Chondrocyte (in vitro differentiated cells): ENCODE data around the gene PTPRQ. TPM values are rescaled to one million over a fixed set of nuclear protein-coding genes. Genes with fewer than 3 reads are reported as not detected.

Experiments
- DNase-seq: peaks from one replicate; pipeline ENCODE4 v3.0.0; 2021; ENCODE audit warnings: mixed read lengths, low spot score
- H3K27ac Mint-ChIP-seq: one replicate; pipeline ENCODE4 v1.8.0; 2021; ENCODE audit warnings: mild to moderate bottlenecking, moderate library complexity, mixed read lengths; ENCODE audit not compliant: unreplicated experiment
- H3K27me3 Mint-ChIP-seq: 2 replicates; pipeline ENCODE4 v1.8.0; 2021; ENCODE audit warnings: low read depth, mixed read lengths
- H3K36me3 Mint-ChIP-seq: 2 replicates; pipeline ENCODE4 v1.8.0; 2021; ENCODE audit warnings: low read depth, mixed read lengths
- H3K4me1 Mint-ChIP-seq: 2 replicates; pipeline ENCODE4 v1.8.0; 2021; ENCODE audit warnings: low read depth, mild to moderate bottlenecking, mixed read lengths
- H3K4me3 Mint-ChIP-seq: one replicate; pipeline ENCODE4 v1.8.0; 2021; ENCODE audit warnings: mild to moderate bottlenecking, moderate library complexity, mixed read lengths; ENCODE audit not compliant: unreplicated experiment
- H3K9me3 Mint-ChIP-seq: 2 replicates; pipeline ENCODE4 v1.8.0; 2021; ENCODE audit warnings: low read depth, mixed read lengths
- CTCF ChIP-seq: fragments of 200-600 bp; sonication (generic); IDR thresholded peaks from 2 replicates; pipeline ENCODE4 v1.5.0; 2021; ENCODE audit warnings: antibody characterized with exemption, mild to moderate bottlenecking, moderate library complexity
- total RNA-seq: library from RNA; stranded (reverse); gene quantifications from 3 replicates; pipeline ENCODE4 v1.2.1, GENCODE V29; 2021

Gene PTPRQ
- total RNA-seq, 1 donor from 2014 or later = 0.10 TPM

- no peak overlapping the region for H3K4me3 Mint-ChIP-seq
- no peak for TF ChIP-seq CTCF
- peaks cover 7% of the 10 kb centered on the region for H3K27me3 Mint-ChIP-seq
- H3K27ac Mint-ChIP-seq = no peak overlapping the region
- H3K36me3 Mint-ChIP-seq = no peaks in the 10 kb centered on the region
- H3K4me1 Mint-ChIP-seq = peaks cover 5% of the 10 kb centered on the region
- no peak for DNase-seq
- no peaks in the 10 kb centered on the region for H3K9me3 Mint-ChIP-seq
These were observed 235.5 kb downstream of the PTPRQ start for GRCh38 chr12:80679346-80680131.

GRCh38 chr12:80681287-80681686, 237.3 kb downstream of the PTPRQ start:
- no peak overlapping the region for H3K27ac Mint-ChIP-seq
- H3K4me1 Mint-ChIP-seq = no peaks in the 10 kb centered on the region
- no peak for DNase-seq
- H3K9me3 Mint-ChIP-seq = no peaks in the 10 kb centered on the region
- H3K36me3 Mint-ChIP-seq = no peaks in the 10 kb centered on the region
- peaks cover 7% of the 10 kb centered on the region for H3K27me3 Mint-ChIP-seq
- no peak for TF ChIP-seq CTCF
- no peak overlapping the region for H3K4me3 Mint-ChIP-seq

- no peaks in the 10 kb centered on the region for H3K4me1 Mint-ChIP-seq
- H3K27me3 Mint-ChIP-seq = peaks cover 7% of the 10 kb centered on the region
- H3K27ac Mint-ChIP-seq = no peak overlapping the region
- H3K36me3 Mint-ChIP-seq = no peaks in the 10 kb centered on the region
- peaks cover 2% of the 10 kb centered on the region for H3K9me3 Mint-ChIP-seq
- H3K4me3 Mint-ChIP-seq = no peak overlapping the region
- no peak for DNase-seq
- TF ChIP-seq CTCF = no peak
These were observed 237.8 kb downstream of the PTPRQ start for GRCh38 chr12:80681786-80682185.

- DNase-seq = no peak
- Mint-ChIP-seq H3K36me3 (no peaks in the 10 kb centered on the region), H3K9me3 (peaks cover 6% of the 10 kb centered on the region), H3K27me3 (peaks cover 3% of the 10 kb centered on the region), H3K27ac (no peak overlapping the region), H3K4me3 (no peak overlapping the region), H3K4me1 (no peaks in the 10 kb centered on the region)
- no peak for TF ChIP-seq CTCF
These were observed 240.1 kb downstream of the PTPRQ start for GRCh38 chr12:80684077-80684495.

GRCh38 chr12:80690090-80690489, 246.1 kb downstream of the PTPRQ start:
- Mint-ChIP-seq H3K4me1 (no peaks in the 10 kb centered on the region), H3K36me3 (no peaks in the 10 kb centered on the region), H3K27me3 (no peaks in the 10 kb centered on the region), H3K27ac (no peak overlapping the region), H3K4me3 (no peak overlapping the region), H3K9me3 (peaks cover 6% of the 10 kb centered on the region)
- no peak for TF ChIP-seq CTCF
- no peak for DNase-seq
